Stimulated activated CD8-positive, alpha-beta memory T cell treated with anti-CD3 and anti-CD28 coated beads, Interleukin-7, amount 100 ng/mL, for 4 hours (primary cell): ENCODE results near the gene SF3B5.
A peak's percentile ranks its signal among the peaks of the same experiment; 100 is the strongest.
"Not testable (repeated sequence)": the region's sequence is repeated elsewhere in the genome, so short reads cannot be mapped to it uniquely, and the experiment has no call there.

Experiments
- DNase-seq, 2 donors: peaks; one replicate each; pipeline ENCODE4 v3.0.0-alpha.2; 2020; ENCODE audit warnings: low read depth in 2 of 2

SF3B5 gene

GRCh38 chr6:144104898-144105487, 9.6 kb upstream of the SF3B5 start:
- no peak for DNase-seq

DNA sequence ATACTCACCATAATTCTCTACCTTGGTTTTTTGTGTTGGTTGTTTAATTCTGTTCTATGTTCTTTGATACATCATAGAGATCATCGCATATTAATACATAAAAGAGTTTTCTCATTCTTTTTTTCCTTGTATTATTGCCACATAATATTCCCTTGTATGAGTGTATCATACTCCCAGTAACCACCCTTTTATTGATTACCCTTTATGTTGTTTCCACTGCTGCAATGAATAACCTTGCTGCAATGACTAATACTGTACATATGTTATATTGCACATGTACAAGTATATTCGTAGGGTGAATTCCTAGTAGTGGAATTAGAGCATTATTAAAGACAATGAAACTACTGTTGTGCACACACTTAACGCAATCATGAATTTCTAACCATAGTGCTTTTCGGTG, 9.1 kb upstream of the SF3B5 start:
- DNase-seq, result no peak

- DNase-seq, result no peak
Measured at GRCh38 chr6:144103026-144103563, 7.7 kb upstream of the SF3B5 start.

- DNase-seq, result no peak
Measured at GRCh38 chr6:144098993-144099392, 3.6 kb upstream of the SF3B5 start.

- DNase-seq, result no peak
Measured at GRCh38 chr6:144094731-144095133, 641 bp downstream of the SF3B5 start.

DNA sequence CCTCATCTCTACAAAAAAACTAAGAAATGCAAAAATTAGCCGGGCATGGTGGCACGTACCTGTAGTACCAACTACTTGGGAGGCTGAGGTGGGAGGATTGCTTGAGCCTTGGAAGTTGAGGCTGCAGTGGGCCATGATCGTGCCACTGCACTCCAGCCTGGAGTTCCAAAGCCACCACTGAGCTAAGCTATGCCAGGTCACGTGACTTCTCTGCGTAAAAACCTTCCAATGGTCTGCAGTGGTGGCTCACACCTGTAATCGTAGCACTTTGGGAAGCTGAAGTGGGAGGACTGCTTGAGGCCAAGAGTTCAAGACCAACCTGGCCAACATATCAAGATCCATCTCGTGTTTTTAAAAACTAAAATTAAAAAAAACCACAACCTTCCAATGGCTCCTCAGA, 1.7 kb downstream of the SF3B5 start:
- no peak for DNase-seq

GRCh38 chr6:144093236-144093635, 2.1 kb downstream of the SF3B5 start:
- DNase-seq, result no peak

DNA sequence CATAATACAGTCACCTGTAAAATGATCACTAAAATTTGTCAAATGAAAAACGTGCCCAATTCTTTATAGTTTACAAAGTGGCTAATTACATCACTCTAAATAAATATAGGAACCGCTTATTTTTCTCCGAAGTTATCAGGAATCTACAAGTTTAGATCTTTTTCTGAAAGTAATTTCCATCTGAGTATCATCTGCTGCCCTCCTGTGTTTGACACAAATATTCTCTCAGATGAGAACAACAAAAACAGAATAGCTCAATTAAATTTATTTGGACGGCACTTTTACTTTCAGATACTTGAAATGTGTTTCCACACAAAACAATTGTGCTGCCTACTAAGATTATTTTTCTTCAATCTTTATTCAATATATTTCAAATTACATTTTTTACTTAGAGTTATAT, 5.0 kb downstream of the SF3B5 start:
- no peak for DNase-seq

DNA sequence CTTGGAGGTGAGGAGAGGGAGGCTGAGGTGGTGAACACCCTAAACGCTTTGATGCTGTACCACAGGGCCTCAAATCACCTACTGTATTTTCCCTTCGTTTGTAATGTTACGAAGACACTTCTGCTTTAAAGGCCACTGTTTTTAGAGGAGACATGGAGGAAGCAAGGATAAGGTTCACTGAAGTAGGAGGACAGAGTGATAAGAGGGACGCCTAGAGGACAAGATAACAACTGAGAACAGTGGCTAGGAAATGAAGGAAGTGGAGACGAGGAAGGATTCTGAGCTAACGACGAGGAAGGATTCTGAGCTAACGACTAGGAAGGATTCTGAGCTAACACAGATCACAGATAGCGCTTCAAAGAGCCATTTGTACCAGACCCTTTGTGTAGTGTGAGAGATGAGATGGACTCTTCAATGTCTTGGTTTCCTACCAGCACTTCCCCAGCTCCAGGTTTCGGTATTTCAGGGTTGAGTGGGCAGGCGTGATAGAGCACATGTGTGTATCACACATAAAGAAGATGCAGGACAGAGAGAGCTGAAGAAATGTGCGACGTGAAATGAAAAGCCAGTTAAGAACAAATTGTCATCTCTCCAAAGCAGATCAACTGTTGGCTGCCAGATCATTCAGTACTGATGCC, 7.5 kb downstream of the SF3B5 start:
- no peak for DNase-seq

DNA sequence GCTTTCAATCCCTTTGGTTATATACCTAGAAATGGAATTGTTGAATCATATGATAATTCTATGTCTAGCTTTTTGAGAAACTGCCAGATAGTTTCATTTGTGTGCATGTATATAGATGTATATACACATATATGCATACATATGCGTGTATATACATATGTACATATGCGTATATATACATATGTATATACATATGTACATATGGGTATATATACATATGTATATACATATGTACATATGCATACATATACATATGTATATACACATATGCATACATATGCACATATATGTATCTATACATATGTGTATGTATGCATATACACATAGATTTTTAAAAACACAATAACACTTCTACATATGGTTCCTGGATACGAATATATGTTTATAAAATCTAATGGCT, 8.4 kb downstream of the SF3B5 start:
- DNase-seq, result no peak

DNA sequence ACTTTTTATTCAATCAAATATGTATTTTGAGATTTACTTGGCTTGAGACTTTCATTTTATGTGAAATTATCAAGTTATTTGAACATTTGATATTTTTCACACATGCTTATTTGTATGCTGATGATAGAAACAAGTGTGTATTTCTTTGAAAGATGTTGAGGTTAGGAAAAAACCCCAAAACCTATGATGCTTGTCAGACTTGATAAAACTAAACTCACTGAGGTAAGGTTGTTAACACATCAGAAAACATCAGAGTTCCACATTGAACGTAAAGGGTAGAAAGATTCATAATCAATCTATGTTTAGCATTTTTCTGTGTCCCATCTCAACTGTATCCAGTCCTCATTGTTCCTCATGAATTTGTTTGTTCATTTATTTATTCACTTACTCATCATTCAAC, 12.2 kb downstream of the SF3B5 start:
- DNase-seq, result no peak

DNA sequence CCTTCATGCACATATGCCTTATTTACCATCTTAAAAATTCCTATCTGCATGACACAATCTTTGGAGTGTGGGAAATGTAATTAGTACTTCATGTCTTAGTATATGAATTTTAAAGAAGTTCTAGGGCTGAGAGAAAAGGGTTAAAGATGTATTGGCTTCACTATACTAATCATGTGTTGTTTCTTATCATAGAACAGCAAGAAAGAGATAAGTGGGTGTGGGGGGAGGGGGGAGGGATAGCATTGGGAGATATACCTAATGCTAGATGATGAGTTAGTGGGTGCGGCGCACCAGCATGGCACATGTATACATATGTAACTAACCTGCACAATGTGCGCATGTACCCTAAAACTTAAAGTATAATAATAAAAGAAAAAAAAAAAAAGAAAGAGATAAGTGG, 13.0 kb downstream of the SF3B5 start:
- DNase-seq, result not testable (repeated sequence)

DNA sequence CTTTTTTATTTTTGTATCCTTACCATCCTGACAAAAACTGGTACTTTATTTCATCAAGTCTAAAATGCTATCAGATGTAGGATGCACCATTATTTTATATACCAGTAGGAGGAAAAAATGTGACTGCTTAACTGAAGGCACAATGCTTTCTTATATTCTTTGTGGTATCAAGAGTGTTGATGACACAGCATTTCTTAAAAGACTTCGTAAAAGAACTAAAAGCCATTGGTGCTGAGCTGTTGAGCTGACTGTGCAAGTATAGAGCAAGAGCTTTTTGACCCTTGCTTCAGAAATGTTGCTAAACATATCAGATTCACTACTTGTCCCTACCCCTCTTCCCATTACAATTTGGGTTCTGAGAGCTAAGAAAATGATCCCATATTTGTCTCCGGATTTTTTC, 17.5 kb downstream of the SF3B5 start:
- no peak for DNase-seq

DNA sequence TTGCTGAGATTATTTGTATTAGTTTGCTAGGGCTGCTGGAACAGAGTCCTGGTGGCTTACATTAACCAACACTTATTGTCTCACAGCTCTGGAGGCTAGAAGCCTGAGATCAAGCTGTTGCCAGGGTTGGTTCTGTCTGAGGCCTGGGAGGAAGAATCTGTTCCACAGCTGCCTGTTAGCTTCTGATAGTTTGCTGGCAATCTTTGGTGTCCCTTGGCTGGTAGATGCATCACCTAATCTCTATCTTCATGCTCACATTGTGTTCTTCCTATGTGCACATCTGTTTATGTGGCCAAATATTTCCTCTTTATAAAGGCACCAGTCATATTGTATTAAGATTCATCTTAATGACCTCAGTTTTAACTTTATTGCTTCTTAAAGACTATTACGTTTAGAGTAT, 19.5 kb downstream of the SF3B5 start:
- no peak for DNase-seq

- no peak for DNase-seq
Measured at GRCh38 chr6:144075187-144075586, 20.2 kb downstream of the SF3B5 start.

DNA sequence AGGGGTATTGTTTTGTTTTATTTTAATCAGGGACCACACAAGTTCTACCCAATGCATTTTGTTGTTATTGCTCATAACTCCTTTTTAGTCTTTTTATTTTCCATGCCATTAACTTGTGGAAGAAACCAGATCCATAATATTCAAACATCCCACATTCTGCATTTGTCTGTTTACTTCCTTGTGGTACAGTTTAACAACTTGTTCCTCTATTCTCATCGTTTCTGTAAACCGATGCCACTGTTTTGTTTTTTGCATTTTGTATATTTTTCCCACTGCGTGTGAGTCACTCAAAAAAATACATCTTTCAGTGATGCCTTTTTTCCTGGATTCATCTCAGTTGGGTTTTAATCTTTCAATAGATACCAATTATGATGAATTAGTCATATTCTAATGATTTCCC, 22.3 kb downstream of the SF3B5 start:
- no peak for DNase-seq

- DNase-seq, result no peak
Measured at GRCh38 chr6:144069506-144069905, 25.9 kb downstream of the SF3B5 start.

DNA sequence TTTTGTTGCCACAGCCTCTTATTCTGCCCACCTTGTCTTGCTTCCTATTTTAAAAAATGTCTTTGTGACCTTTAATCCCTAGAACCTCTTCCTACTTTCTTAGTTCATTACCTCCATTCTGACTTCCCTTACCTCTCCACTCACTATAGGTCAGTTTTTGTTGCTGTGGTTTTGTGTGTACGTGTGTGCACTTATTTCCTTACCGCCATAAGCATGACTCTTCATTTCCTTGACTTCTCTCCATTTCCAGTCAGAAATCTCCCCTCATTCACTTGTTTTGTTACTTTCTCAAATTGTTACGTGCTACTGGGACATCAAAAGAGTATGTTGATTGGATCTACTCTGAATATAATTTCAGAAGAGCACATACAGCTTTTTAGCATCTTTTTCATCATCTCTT, 26.6 kb downstream of the SF3B5 start:
- DNase-seq, result no peak

GRCh38 chr6:144066741-144067484, 28.5 kb downstream of the SF3B5 start:
- no peak for DNase-seq

DNA sequence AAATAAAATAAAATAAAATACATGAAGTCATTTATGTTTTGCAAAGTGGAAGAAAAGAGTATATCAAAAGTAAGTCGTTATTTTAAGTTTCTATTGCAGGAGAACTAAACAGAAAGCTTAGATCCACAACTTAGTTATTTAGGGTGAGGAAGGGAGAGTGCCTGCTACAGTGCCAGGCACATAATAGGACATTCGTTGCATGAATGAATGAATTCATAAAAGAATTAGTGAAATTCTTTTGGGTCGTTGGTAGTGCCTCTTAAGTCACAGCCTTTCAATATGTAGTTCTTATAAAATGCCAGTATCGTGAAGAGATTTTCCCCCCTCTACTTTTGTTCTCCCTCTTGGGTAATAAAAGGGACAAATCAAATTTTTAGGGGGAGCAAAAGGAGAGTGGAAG, 29.1 kb downstream of the SF3B5 start:
- no peak for DNase-seq

DNA sequence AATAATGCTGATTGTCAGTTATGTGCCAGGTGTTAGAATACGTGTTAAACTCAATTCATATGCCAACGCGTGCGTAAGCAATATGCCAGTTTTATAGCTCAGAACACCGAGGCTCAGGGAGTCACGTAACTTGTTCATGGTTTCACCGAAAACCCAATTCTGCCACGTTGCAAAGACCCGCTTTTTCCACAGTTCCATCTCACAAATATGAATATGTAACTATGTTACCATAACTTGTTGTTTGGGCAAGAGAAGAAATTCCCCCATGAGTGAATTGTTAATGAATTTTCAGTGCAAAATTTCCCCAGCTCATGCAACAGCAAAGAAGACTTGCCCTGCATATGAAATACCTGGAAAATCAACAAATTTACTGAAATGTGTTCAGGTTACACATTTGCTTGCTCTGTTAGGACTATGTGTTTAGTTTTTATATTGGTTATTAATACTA, 30.1 kb downstream of the SF3B5 start:
- no peak for DNase-seq

DNA sequence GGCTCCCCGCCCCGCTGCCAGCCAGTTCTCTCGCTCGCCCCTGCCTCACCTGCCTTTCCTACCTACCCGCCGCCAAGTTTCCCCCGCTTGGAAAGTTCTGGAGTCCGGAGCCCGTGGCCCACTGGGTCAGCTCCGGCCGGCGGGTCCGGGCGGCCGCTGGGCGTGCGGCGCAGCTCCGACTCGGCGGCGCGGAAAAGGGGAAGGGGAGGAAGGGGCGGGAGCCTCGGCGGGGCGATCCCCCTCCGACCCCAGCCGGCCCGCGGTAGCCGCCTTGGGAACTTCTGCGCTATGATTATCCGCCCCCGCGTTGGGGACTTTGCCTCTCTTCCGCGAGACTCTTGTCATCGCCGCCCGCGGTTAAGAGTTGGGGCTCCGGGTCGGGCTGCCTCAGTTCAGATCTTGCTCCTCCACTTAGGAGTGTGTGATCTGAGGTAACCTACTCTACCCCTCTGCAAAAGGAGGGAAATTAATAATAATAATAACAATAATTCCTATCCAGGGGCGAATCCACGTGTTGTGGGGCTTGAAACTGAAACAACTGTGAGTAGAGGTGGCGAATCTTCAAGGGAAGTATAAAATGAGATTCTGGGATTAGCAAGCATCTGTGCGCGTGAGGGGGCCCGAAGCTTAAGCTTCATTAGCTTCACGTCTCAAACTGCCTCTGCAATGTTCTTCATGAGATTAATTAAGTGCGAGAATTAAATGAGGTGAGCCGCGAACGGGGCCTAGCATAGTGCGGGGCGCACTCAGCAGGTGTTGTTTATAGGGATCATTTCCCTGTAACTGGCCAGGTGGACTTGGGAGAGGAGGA, 30.8 kb downstream of the SF3B5 start:
- peak; percentile 48 to 68 for DNase-seq
